KMS-11 (cell line): ENCODE data around the gene SIX2.

Source experiments
- H2AFZ ChIP-seq: fragments of 200-600 bp; sonication (generic); 2 replicates; pipeline ENCODE4 v1.6.1; 2016; ENCODE audit warnings: antibody characterized with exemption, mixed run types, low read depth
- H3K27ac ChIP-seq: fragments of 200-600 bp; sonication (generic); 2 replicates; pipeline ENCODE4 v1.6.1; 2016; ENCODE audit warnings: mild to moderate bottlenecking, mixed run types
- H3K27me3 ChIP-seq: fragments of 200-600 bp; sonication (generic); 2 replicates; pipeline ENCODE4 v1.6.1; 2017; ENCODE audit warnings: mild to moderate bottlenecking, low read depth, mixed run types, moderate library complexity; ENCODE audit not compliant: insufficient read depth
- H3K36me3 ChIP-seq: fragments of 200-600 bp; sonication (generic); 2 replicates; pipeline ENCODE4 v1.6.1; 2017; ENCODE audit warnings: mild to moderate bottlenecking, mixed run types; ENCODE audit not compliant: insufficient read depth
- H3K4me1 ChIP-seq: fragments of 200-600 bp; sonication (generic); 2 replicates; pipeline ENCODE4 v1.6.1; 2016; ENCODE audit warnings: mild to moderate bottlenecking, low read depth, mixed run types; ENCODE audit not compliant: poor library complexity, severe bottlenecking
- H3K4me2 ChIP-seq: fragments of 200-600 bp; sonication (generic); 2 replicates; pipeline ENCODE4 v1.7.0; 2016; ENCODE audit warnings: mild to moderate bottlenecking, mixed run types
- H3K4me3 ChIP-seq: fragments of 200-600 bp; sonication (generic); IDR thresholded peaks from 2 replicates; pipeline ENCODE4 v1.6.1; 2017; ENCODE audit warnings: low read depth, low read length, mixed read lengths; ENCODE audit not compliant: insufficient read depth
- H3K79me2 ChIP-seq: fragments of 200-600 bp; sonication (generic); 2 replicates; pipeline ENCODE4 v1.6.1; 2016; ENCODE audit warnings: low read depth, mixed run types; ENCODE audit not compliant: insufficient read depth
- H3K9ac ChIP-seq: fragments of 200-600 bp; sonication (generic); 2 replicates; pipeline ENCODE4 v1.6.1; 2016; ENCODE audit warnings: mild to moderate bottlenecking, mixed run types
- H4K20me1 ChIP-seq: fragments of 200-600 bp; sonication (generic); 2 replicates; pipeline ENCODE4 v1.6.1; 2016; ENCODE audit warnings: mild to moderate bottlenecking, mixed run types; ENCODE audit not compliant: insufficient read depth
- CTCF ChIP-seq: fragments of 200-600 bp; sonication (generic); conservative IDR thresholded peaks from 2 replicates; pipeline ENCODE4 v1.6.1; 2017; ENCODE audit warnings: low read depth, mild to moderate bottlenecking, antibody characterized with exemption, low read length, moderate library complexity, mixed read lengths

Gene SIX2

GRCh38 chr2:45013229-45014015, 4.2 kb upstream of the SIX2 start:
- H4K20me1 ChIP-seq, result no peaks in the 10 kb centered on the region
- no peaks in the 10 kb centered on the region for H3K27me3 ChIP-seq
- no peaks in the 10 kb centered on the region for H3K36me3 ChIP-seq
- no peak for TF ChIP-seq CTCF
- H3K79me2 ChIP-seq, result no peaks in the 10 kb centered on the region
- H3K4me2 ChIP-seq, result no peak overlapping the region
- H3K9ac ChIP-seq, result no peak overlapping the region
- H2AFZ ChIP-seq, result no peak overlapping the region
- no peak overlapping the region for H3K27ac ChIP-seq
- no peak overlapping the region for H3K4me3 ChIP-seq
- H3K4me1 ChIP-seq, result no peaks in the 10 kb centered on the region

GRCh38 chr2:45012733-45013132, 3.5 kb upstream of the SIX2 start:
- no peak for TF ChIP-seq CTCF
- H3K79me2 ChIP-seq, result peaks cover 3% of the 10 kb centered on the region; the same call in 1 of the 2 replicates
- no peak overlapping the region for H2AFZ ChIP-seq
- H3K9ac ChIP-seq, result no peak overlapping the region
- H3K4me1 ChIP-seq, result no peaks in the 10 kb centered on the region
- no peak overlapping the region for H3K27ac ChIP-seq
- no peaks in the 10 kb centered on the region for H3K36me3 ChIP-seq
- H3K4me2 ChIP-seq, result no peak overlapping the region
- no peaks in the 10 kb centered on the region for H3K27me3 ChIP-seq
- no peak overlapping the region for H3K4me3 ChIP-seq
- H4K20me1 ChIP-seq, result no peaks in the 10 kb centered on the region

- Histone ChIP-seq H3K4me3 (no peak overlapping the region), H4K20me1 (no peaks in the 10 kb centered on the region), H3K27ac (no peak overlapping the region), H3K27me3 (no peaks in the 10 kb centered on the region), H3K4me2 (no peak overlapping the region), H3K36me3 (no peaks in the 10 kb centered on the region), H3K9ac (no peak overlapping the region), H3K79me2 (peaks cover 11% of the 10 kb centered on the region; the same call in 1 of the 2 replicates), H3K4me1 (no peaks in the 10 kb centered on the region), H2AFZ (no peak overlapping the region)
- no peak for TF ChIP-seq CTCF
Measured at GRCh38 chr2:45011621-45012602, 2.7 kb upstream of the SIX2 start.

GRCh38 chr2:45011121-45011520, 1.9 kb upstream of the SIX2 start:
- Histone ChIP-seq H3K27ac (no peak overlapping the region), H3K36me3 (no peaks in the 10 kb centered on the region), H4K20me1 (no peaks in the 10 kb centered on the region), H3K4me3 (no peak overlapping the region), H2AFZ (no peak overlapping the region), H3K4me1 (no peaks in the 10 kb centered on the region), H3K27me3 (no peaks in the 10 kb centered on the region), H3K79me2 (peaks cover 15% of the 10 kb centered on the region; the same call in 1 of the 2 replicates), H3K4me2 (no peak overlapping the region), H3K9ac (no peak overlapping the region)
- TF ChIP-seq CTCF, result no peak
